GM19099 (cell line): ENCODE results near the gene LIMK1.

ENCODE experiments used
- POLR2A ChIP-seq: IDR thresholded peaks from 3 replicates; pipeline ENCODE4 v1.6.1; 2011; ENCODE audit warnings: low read depth; ENCODE audit not compliant: insufficient read length; ENCODE audit errors: extremely low read depth

The LIMK1 gene

DNA sequence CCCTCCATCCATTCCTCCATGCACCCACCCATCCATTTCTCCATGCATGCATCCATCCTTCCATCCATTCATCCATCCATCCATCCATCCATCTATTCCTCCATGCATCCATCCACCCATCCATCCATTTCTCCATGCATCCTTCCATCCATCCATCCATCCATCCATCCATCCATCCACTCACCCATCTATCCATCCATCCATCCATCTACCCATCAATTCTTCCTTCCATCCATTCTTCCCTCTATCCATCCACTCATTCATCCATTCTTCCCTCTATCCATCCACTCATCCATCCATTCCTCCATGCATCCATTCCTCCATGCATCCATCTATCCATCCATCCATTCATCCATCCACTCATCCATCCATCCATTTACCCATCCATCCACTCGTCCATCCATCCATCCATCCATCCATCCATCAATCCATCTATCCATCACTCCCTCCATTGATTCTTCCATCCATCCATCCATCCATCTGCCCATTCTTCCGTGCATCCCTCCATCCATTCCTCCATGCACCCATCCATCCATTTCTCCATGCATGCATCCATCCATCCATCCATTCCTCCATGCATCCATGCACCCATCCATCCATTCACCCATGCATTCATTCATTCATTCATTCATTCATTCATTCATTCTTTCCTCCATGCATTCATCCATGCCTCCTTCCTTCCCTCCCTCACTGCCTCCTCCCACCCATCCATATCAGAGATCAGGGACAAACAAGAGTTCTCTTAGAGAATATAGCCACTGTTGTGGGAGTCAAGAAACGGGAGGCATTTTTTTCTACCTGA lies 33.4 kb upstream of the LIMK1 start:
- no peak for TF ChIP-seq POLR2A

DNA sequence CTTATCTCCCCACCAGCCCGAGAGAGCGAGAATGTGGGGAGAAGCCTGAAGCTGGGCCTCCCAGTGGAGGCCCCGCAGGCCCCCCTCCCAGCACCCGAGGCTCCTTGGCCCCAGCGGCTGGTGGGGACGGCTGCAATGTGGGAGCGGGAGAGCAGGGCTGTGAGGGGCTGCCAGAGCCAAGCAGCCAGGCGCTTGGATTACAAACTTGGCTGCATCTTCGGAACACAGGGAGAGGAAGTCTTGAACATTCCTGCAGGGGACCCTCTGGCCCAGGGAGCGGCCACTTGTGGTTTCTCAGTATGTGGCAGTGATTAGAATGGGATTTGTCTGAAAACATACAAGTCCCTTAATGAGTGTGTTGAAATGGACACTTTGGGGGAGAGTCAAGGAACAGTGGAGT lies 32.4 kb upstream of the LIMK1 start:
- no peak for TF ChIP-seq POLR2A

DNA sequence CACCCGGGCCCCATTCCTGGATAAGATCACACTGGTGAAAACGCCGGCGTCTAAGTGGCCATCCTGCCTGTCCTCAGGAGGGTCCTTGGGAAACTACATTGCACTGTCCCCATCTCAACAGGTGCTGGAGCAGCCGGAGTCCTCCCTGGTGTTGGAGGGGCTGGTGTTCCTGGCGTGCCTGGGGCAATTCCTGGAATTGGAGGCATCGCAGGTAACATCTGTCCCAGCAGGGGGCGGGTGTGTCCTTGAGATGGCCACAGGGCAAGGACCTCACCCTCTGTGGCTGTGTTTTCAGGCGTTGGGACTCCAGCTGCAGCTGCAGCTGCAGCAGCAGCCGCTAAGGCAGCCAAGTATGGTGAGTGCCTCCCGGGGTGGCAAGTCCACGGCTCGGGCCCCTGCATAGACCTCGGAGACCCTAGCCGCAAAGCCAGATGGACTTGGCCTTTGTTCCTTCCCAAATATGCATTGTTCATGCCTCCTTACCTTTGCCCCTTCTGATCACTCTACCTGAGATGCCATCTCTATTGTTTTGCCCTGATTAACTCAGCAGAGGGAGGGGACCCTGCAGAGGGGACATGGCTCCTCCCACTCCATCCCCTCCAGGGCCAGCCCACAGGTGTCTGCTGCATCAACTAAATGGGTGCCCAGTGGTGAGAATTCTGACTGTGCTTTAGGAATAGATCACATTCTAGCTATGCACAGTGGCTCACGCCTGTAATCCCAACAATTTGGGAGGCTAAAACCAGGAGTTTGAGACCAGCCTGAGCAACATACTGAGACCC lies 31.8 kb upstream of the LIMK1 start:
- no peak for TF ChIP-seq POLR2A

DNA sequence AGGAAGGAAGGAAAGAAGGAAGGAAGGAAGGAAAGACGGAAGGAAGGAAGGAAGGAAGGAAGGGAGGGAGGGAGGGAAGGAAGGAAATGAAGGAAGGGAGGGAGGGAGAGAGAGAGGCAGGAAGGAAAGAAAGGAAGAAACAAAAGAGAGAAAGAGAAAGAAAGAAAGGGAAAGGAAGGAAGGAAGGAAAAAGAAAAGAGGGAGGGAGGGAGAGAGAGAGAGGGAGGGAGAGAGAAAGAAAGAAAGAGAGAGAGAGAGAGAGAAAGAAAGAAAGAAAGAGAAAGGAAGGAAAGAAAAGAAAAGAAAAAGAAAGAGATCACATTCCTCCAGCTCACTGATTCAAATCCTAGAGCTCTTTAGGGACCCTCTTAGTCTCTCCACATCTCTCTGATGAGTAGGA lies 31.0 kb upstream of the LIMK1 start:
- no peak for TF ChIP-seq POLR2A

DNA sequence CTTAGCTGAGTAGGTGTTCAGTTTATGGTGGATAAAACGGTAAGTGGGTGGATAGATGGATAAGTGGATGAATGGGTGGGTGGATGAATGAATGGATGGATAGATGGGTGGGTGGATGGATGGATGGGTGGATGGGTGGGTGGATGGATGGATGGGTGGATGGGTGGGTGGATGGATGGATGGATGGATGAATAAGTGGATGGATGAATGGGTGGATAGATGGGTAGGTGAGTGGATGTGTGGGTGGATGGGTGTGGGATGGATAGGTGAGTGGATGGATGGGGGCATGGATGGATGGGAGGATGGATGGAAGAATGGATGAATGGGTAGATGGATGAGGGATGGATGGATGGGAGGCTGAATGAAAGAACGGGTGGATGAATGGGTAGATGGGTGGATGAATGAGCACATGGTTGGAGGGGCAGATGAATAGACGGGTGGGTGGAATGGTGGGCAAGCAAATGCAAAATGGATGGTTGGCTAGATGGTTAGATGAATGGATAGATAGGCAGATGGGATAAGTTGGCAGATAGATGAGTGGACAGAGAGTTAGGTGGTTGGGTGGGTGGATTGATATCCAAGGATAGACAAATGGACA lies 29.9 kb upstream of the LIMK1 start:
- no peak for TF ChIP-seq POLR2A

DNA sequence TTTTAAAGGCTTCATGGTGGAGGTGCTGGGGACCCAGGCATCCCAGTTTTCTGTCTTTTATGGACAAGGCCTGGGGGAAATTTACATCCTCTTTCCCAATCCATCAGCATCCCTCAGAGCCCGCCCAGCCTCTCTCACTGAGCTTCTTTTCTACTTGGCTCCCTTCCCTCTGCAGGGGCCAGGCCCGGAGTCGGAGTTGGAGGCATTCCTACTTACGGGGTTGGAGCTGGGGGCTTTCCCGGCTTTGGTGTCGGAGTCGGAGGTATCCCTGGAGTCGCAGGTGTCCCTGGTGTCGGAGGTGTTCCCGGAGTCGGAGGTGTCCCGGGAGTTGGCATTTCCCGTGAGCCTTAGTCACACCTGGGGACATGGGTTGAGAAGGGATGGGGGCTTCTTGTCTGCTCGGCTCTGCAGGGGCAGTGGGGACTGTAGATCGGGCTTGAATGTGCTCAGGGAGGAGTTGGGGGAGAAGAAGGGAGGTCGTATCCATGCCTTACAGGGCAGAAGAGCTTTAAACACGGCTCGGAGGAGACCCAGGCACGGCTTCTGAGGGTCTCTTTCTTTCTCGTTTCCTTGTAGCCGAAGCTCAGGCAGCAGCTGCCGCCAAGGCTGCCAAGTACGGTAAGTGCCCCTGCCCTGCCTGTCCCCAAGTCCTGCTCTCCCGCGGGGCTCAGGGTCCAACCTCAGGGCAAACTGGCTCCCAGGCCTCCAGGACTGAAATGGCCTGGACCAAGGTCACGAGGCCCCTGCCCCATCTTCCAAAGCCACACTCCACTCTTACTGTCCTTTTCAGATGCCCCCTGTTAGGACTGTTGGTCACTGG lies 27.3 kb upstream of the LIMK1 start:
- no peak for TF ChIP-seq POLR2A

DNA sequence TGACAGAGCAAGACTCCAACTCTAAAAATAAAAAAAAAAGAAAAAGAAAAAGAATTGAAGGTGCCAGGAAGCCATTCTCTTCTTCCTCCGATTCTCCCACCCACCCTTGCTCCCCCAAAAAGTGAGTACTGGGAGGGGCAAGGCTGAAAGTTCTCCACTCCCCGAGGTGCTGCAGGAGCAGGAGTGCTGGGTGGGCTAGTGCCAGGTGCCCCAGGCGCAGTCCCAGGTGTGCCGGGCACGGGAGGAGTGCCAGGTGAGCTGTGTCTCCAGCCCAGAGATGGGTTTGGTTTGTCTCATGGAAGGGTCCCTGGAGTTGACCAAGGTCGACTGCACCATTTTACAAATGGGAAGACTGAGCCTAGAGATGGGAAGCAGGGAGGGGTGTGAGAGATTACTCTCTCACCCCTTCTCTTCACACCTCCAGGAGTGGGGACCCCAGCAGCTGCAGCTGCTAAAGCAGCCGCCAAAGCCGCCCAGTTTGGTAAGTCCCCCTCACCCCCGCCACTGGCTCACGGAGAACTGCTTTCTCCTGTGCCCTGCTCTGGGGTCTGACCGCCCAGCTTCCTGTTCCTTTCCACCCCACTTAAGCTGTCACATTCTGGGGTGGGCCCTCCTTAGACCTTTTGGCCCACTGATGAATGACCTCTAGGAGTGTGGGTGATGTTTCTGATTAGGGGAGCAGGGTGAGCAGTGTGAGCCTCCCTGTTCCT lies 26.2 kb upstream of the LIMK1 start:
- TF ChIP-seq POLR2A: no peak

DNA sequence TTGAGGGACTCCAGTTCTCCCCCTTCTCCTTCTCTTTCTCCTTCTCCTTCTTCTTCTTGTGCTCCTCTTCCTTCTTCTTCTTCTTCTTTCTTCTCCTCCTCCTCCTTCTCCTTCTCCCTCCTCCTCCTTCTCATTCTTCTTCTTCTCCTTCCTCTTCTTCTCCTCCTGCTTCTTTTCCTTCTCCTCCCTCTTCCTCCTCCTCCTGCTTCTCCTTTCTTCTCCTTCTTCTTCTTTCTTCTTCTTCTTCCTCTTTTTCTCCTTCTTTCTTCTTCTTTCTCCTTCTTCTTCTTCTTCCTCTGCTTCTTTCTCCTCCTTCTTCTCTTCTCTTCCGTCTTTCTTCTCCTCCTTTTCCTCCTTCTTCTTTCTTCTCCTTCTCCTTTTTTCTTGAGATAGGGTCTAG lies 25.6 kb upstream of the LIMK1 start:
- TF ChIP-seq POLR2A: no peak

DNA sequence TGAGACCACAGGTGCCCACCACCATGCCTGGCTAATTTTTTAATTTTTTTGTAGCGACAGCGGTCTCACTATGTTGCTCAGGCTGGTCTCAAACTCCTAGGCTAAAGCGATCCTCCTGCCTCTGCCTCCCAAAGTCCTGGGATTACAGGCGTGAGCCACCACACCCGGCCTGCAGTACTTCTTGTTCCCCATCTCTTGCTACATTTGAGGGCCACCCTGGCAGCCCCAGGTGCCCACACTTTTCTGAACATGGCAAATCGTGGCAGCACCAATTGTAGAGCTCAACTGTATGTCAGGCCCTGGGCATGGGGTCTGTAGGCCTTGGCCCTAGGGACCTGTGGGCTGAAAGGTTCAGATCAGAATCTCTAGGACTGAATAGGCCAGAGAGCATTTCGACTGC lies 25.1 kb upstream of the LIMK1 start:
- TF ChIP-seq POLR2A: no peak

DNA sequence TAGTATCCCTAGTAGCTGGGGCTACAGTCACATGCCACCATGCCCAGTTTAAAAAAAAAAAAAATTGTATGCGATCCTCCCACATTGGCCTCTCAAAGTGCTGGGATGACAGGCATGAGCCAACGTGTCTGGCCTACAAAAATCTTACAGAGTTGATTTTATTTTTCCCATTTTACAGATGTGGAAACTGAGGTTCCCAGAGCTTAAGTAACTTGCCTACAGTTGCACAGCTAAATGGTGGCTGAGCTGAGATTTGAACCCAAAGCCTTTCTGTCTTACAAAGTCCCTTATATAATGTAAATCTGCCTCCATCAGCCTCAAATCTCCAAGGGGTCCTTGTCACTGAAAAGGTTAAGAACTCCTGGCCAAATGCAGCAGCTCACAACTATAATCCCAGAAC lies 24.6 kb upstream of the LIMK1 start:
- no peak for TF ChIP-seq POLR2A

DNA sequence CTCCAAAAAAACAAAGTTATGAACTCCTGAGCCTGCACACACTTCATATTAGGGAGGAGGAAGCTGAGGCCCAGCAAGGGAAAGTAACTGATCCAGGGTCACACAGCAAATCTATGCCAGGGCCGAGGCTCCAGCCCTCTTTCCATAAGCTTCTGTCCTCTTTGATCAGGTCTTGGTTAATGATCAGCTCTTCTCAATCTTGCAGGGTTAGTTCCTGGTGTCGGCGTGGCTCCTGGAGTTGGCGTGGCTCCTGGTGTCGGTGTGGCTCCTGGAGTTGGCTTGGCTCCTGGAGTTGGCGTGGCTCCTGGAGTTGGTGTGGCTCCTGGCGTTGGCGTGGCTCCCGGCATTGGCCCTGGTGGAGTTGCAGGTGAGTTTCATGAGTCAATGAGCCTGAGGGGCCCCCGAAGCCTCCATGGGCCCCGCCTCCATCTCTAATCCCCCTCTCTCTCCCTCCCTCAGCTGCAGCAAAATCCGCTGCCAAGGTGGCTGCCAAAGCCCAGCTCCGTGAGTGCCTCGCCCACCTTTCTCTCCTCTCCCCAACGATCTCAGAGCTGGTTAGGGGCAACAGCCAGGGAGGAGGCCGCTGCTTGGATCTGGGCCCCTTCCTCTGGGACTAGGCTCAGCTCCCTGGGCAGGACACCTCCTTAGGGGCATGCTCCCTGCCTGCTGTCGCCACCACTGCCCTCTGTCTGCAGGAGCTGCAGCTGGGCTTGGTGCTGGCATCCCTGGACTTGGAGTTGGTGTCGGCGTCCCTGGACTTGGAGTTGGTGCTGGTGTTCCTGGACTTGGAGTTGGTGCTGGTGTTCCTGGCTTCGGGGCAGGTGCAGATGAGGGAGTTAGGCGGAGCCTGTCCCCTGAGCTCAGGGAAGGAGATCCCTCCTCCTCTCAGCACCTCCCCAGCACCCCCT lies 23.7 kb upstream of the LIMK1 start:
- no peak for TF ChIP-seq POLR2A

DNA sequence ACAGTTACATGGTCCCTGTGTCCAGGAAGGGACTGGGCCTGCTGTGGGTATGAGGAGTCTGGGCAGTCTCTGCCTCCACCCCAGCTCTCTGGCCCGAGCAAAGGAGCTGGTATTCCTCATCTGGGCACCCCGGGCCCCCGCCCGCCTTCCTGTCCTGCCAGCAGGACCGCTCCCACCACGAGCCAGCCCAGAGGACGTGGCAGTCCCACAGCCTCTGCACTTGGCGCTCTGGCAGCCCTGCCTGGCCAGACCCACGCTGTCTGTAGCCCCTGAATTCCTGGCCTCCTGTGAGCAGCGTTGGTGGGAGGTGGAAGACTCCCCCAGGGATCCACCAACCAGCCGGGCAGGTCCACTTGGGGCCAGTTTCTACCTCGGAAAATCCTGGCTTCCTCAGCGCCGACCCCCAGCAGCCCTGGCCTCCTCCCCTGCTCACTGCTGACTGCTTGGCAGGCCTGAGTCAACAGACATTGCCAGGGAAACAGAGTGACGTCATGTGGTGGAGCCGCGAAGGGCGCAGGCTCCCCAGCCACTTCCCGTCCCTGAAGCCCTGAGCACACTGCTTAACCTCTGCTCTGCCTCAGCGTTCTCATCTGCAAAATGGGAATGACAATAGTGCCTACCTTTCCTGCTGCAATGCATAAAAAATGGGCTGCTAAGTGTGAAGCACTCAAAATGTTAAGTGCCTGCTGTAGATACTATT lies 21.6 kb upstream of the LIMK1 start:
- TF ChIP-seq POLR2A: no peak

DNA sequence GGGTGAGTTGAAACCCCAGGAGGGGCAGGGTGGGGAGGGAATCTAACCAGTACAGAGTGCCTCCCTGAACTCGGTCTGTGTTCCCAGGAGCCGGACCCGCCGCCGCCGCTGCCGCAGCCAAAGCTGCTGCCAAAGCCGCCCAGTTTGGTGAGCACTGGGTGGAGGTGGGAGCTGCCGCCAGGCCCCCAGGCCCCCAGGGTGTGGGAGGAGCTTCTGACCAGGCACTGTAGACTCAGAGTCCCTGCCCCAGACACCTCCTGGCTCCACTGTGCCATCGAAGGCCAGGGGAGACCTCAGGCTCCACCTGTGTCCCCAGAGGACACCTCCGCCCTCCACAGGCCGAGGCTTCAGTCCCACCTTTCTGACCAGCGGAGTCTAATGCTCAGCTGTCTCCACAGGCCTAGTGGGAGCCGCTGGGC lies 20.4 kb upstream of the LIMK1 start:
- no peak for TF ChIP-seq POLR2A
